ENCODE measurements around the gene AGAP2. TPM values are rescaled to one million over a fixed set of nuclear protein-coding genes. Genes with fewer than 3 reads are reported as not detected.

The AGAP2 gene
- total and polyA plus RNA-seq, 2 of the 13 experiments (the other 11 are each of a cell fraction or from before 2014, with no cell fraction given) = 0.38 to 0.45 TPM

GRCh38 chr12:57732726-57733593 is 5.6 kb downstream of the AGAP2 start (continued):
- no peak for TF ChIP-seq GABPA (IDR thresholded peaks at IDR 0.05; ENCODE audit: low read depth, low read length)
- no peak for TF ChIP-seq GABPA (CRISPR knock-in tag; IDR thresholded peaks at IDR 0.05; ENCODE audit: low read depth)
- TF ChIP-seq ZNF766 (CRISPR knock-in tag; IDR thresholded peaks at IDR 0.05; ENCODE audit: borderline replicate concordance) = no peak
- TF ChIP-seq ZNF709 (CRISPR knock-in tag; IDR thresholded peaks at IDR 0.05) = no peak
- TF ChIP-seq ZNF230 (CRISPR knock-in tag; IDR thresholded peaks at IDR 0.05) = no peak
- no peak for TF ChIP-seq HMG20A (CRISPR knock-in tag; IDR thresholded peaks at IDR 0.05; ENCODE audit: borderline replicate concordance)
- TF ChIP-seq ZNF329 (CRISPR knock-in tag; IDR thresholded peaks at IDR 0.05; ENCODE audit: low read depth) = no peak
- no peak for TF ChIP-seq ZBTB42 (CRISPR knock-in tag; IDR thresholded peaks at IDR 0.05)
- no peak for TF ChIP-seq ZNF367 (CRISPR knock-in tag; IDR thresholded peaks at IDR 0.05; ENCODE audit: borderline replicate concordance)
- no peak for TF ChIP-seq HMG20B (CRISPR knock-in tag; conservative IDR thresholded peaks at IDR 0.05)
- TF ChIP-seq ZNF263 (CRISPR knock-in tag; IDR thresholded peaks at IDR 0.05) = no peak
- TF ChIP-seq SMARCC2 (IDR thresholded peaks at IDR 0.05) = no peak
- TF ChIP-seq PHF5A (CRISPR knock-in tag; IDR thresholded peaks at IDR 0.05; ENCODE audit: low read depth, unreplicated experiment) = no peak

DNA sequence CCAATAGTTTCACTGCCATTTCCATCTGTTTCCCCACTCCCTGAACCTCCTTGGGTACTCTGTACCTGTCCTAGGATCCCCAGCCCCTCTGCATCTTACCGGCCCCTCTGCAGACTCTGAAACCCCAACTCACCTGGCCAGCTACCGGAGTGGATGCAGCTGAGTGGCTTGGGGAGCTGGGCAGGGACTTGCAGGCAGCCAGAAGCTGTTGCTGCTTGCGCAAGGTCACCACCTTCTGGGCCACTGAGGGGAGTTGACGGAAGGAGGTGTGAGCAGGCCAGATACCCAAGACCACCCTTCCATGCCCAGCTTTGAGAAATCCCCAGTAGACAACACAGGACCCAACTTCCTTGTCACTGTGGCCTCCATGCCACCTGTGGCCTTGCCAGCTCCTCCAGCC is 6.3 kb downstream of the AGAP2 start:
- no peak for ATAC-seq
- no TSS peak for BruUV-seq (replicated peaks)
- no peak overlapping the region for H3K27ac ChIP-seq (ENCODE audit: extremely low read length, insufficient read depth, low read length)
- no peaks in the 10 kb centered on the region for H3K9me3 ChIP-seq (ENCODE audit: low read length)
- H3K4me2 ChIP-seq (ENCODE audit: low read depth, low read length) = no peak overlapping the region
- ChIA-PET CTCF (ENCODE audit: low intra/inter-chr PET ratio, low total read pairs) (no interaction called here), POLR2A (no interaction called here)
- H3K79me2 ChIP-seq (ENCODE audit: insufficient read depth, low read length) = no peaks in the 10 kb centered on the region
- in situ Hi-C loops (cut with HindIII; ENCODE audit: extremely low pct_ligation_motif_present, low pct_unique_long_range_greater_than_20kb) = no loop called here
- no peaks in the 10 kb centered on the region for H4K20me1 ChIP-seq (ENCODE audit: insufficient read depth, low read length)
- intact Hi-C loops (cut with micrococcal nuclease; ENCODE audit: unreplicated experiment) = no loop called here
- no peak overlapping the region for H3K4me3 ChIP-seq (replicated peaks in 1 of 3; ENCODE audit: insufficient read depth in 1 of 3, low read depth in 2 of 3, low read length in 3 of 3)
- H3K27me3 ChIP-seq (ENCODE audit: control insufficient read depth in 1 of 2, insufficient read depth in 2 of 2, low read length in 2 of 2) = peaks cover 9 to 50% of the 10 kb centered on the region in 2 experiments
- no peak for DNase-seq (ENCODE audit: low spot score)
- H3K36me3 ChIP-seq (replicated peaks in 1 of 2; ENCODE audit: control insufficient read depth in 1 of 2, insufficient read depth in 2 of 2, low read length in 2 of 2) = no peaks in the 10 kb centered on the region
- no peak overlapping the region for H2AFZ ChIP-seq (ENCODE audit: low read length)
- no peak overlapping the region for H3K9ac ChIP-seq (ENCODE audit: insufficient read depth, low read depth, low read length)
- H3K4me1 ChIP-seq (ENCODE audit: insufficient read depth, low read length) = peaks cover 31% of the 10 kb centered on the region
- no peak for FAIRE-seq
- 25% methylated on average over 4 of the region's 4 CpGs for WGBS (ENCODE audit: low lambda C conversion rate)
- TF ChIP-seq STAG1 (CRISPR knock-in tag; IDR thresholded peaks at IDR 0.05) (no peak), ZNF556 (CRISPR knock-in tag; IDR thresholded peaks at IDR 0.05; ENCODE audit: borderline replicate concordance) (no peak), REPIN1 (CRISPR knock-in tag; IDR thresholded peaks at IDR 0.05; ENCODE audit: borderline replicate concordance, low read depth) (no peak), TSC22D2 (CRISPR knock-in tag; IDR thresholded peaks at IDR 0.05; ENCODE audit: borderline replicate concordance) (no peak), ZBTB43 (CRISPR knock-in tag; conservative IDR thresholded peaks at IDR 0.05) (no peak), GZF1 (CRISPR knock-in tag; IDR thresholded peaks at IDR 0.05) (no peak), NCOA5 (CRISPR knock-in tag; IDR thresholded peaks at IDR 0.05) (no peak)
- TF ChIP-seq, protein P1, sequence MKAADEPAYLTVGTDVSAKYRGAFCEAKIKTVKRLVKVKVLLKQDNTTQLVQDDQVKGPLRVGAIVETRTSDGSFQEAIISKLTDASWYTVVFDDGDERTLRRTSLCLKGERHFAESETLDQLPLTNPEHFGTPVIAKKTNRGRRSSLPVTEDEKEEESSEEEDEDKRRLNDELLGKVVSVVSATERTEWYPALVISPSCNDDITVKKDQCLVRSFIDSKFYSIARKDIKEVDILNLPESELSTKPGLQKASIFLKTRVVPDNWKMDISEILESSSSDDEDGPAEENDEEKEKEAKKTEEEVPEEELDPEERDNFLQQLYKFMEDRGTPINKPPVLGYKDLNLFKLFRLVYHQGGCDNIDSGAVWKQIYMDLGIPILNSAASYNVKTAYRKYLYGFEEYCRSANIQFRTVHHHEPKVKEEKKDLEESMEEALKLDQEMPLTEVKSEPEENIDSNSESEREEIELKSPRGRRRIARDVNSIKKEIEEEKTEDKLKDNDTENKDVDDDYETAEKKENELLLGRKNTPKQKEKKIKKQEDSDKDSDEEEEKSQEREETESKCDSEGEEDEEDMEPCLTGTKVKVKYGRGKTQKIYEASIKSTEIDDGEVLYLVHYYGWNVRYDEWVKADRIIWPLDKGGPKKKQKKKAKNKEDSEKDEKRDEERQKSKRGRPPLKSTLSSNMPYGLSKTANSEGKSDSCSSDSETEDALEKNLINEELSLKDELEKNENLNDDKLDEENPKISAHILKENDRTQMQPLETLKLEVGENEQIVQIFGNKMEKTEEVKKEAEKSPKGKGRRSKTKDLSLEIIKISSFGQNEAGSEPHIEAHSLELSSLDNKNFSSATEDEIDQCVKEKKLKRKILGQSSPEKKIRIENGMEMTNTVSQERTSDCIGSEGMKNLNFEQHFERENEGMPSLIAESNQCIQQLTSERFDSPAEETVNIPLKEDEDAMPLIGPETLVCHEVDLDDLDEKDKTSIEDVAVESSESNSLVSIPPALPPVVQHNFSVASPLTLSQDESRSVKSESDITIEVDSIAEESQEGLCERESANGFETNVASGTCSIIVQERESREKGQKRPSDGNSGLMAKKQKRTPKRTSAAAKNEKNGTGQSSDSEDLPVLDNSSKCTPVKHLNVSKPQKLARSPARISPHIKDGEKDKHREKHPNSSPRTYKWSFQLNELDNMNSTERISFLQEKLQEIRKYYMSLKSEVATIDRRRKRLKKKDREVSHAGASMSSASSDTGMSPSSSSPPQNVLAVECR (CRISPR knock-in tag; IDR thresholded peaks at IDR 0.05; ENCODE audit: borderline replicate concordance) = no peak
